ENCODE measurements around the gene CST8.
"Not testable (repeated sequence)": the region's sequence is repeated elsewhere in the genome, so short reads cannot be mapped to it uniquely, and the experiment has no call there.

Gene CST8

GRCh38 chr20:23473293-23473692, 17.6 kb upstream of the CST8 start:
- WGBS (ENCODE audit: insufficient coverage, insufficient read length) = no CpG with 5 or more reads among the region's 2 CpGs
- not testable (repeated sequence) for H3K36me3 ChIP-seq (ENCODE audit: control insufficient read depth, insufficient read depth, low read length); H3K4me1 ChIP-seq (ENCODE audit: control insufficient read depth, insufficient read depth, low read length); H3K9me3 ChIP-seq (ENCODE audit: control insufficient read depth, insufficient read depth, low read length); H3K27ac ChIP-seq (ENCODE audit: low read length); H3K4me3 ChIP-seq (ENCODE audit: low read length); H3K27me3 ChIP-seq (ENCODE audit: control insufficient read depth, insufficient read depth, low read length)
- DNase-seq (ENCODE audit: low read depth, low spot score) = peak; percentile 47

GRCh38 chr20:23475395-23475794, 15.5 kb upstream of the CST8 start:
- Histone ChIP-seq H3K4me3 (ENCODE audit: low read length) (no peak overlapping the region), H3K27me3 (ENCODE audit: control insufficient read depth, insufficient read depth, low read length) (no peaks in the 10 kb centered on the region), H3K36me3 (ENCODE audit: control insufficient read depth, insufficient read depth, low read length) (no peaks in the 10 kb centered on the region), H3K4me1 (ENCODE audit: control insufficient read depth, insufficient read depth, low read length) (peaks cover 1% of the 10 kb centered on the region; the same call in 1 of the 2 replicates), H3K9me3 (ENCODE audit: control insufficient read depth, insufficient read depth, low read length) (no peaks in the 10 kb centered on the region), H3K27ac (ENCODE audit: low read length) (no peak overlapping the region)
- no CpG with 5 or more reads among the region's 5 CpGs for WGBS (ENCODE audit: insufficient coverage, insufficient read length)
- DNase-seq (ENCODE audit: low read depth, low spot score) = no peak

- no peak for DNase-seq (ENCODE audit: low read depth, low spot score)
- Histone ChIP-seq H3K36me3 (ENCODE audit: control insufficient read depth, insufficient read depth, low read length) (no peaks in the 10 kb centered on the region), H3K9me3 (ENCODE audit: control insufficient read depth, insufficient read depth, low read length) (no peaks in the 10 kb centered on the region), H3K4me1 (ENCODE audit: control insufficient read depth, insufficient read depth, low read length) (peaks cover 1% of the 10 kb centered on the region; the same call in 1 of the 2 replicates), H3K27ac (ENCODE audit: low read length) (no peak overlapping the region), H3K27me3 (ENCODE audit: control insufficient read depth, insufficient read depth, low read length) (no peaks in the 10 kb centered on the region), H3K4me3 (ENCODE audit: low read length) (no peak overlapping the region)
- WGBS (ENCODE audit: insufficient coverage, insufficient read length) = 100% methylated on average over 4 of the region's 6 CpGs
Observed at GRCh38 chr20:23476015-23476754, 14.7 kb upstream of the CST8 start.

GRCh38 chr20:23477223-23477622, 13.7 kb upstream of the CST8 start:
- no peaks in the 10 kb centered on the region for H3K27me3 ChIP-seq (ENCODE audit: control insufficient read depth, insufficient read depth, low read length)
- DNase-seq (ENCODE audit: low read depth, low spot score) = no peak
- peaks cover 1% of the 10 kb centered on the region; the same call in 1 of the 2 replicates for H3K4me1 ChIP-seq (ENCODE audit: control insufficient read depth, insufficient read depth, low read length)
- H3K36me3 ChIP-seq (ENCODE audit: control insufficient read depth, insufficient read depth, low read length) = no peaks in the 10 kb centered on the region
- H3K9me3 ChIP-seq (ENCODE audit: control insufficient read depth, insufficient read depth, low read length) = no peaks in the 10 kb centered on the region
- H3K4me3 ChIP-seq (ENCODE audit: low read length) = no peak overlapping the region
- no peak overlapping the region for H3K27ac ChIP-seq (ENCODE audit: low read length)
- no CpG with 5 or more reads among the region's 3 CpGs for WGBS (ENCODE audit: insufficient coverage, insufficient read length)

GRCh38 chr20:23479043-23479442, 11.9 kb upstream of the CST8 start:
- no peaks in the 10 kb centered on the region for H3K36me3 ChIP-seq (ENCODE audit: control insufficient read depth, insufficient read depth, low read length)
- no peaks in the 10 kb centered on the region for H3K27me3 ChIP-seq (ENCODE audit: control insufficient read depth, insufficient read depth, low read length)
- no peak overlapping the region for H3K27ac ChIP-seq (ENCODE audit: low read length)
- no CpG with 5 or more reads among the region's 4 CpGs for WGBS (ENCODE audit: insufficient coverage, insufficient read length)
- no peak for DNase-seq (ENCODE audit: low read depth, low spot score)
- H3K4me1 ChIP-seq (ENCODE audit: control insufficient read depth, insufficient read depth, low read length) = no peaks in the 10 kb centered on the region
- no peak overlapping the region for H3K4me3 ChIP-seq (ENCODE audit: low read length)
- no peaks in the 10 kb centered on the region for H3K9me3 ChIP-seq (ENCODE audit: control insufficient read depth, insufficient read depth, low read length)

GRCh38 chr20:23482138-23482537, 8.8 kb upstream of the CST8 start:
- Histone ChIP-seq H3K4me1 (ENCODE audit: control insufficient read depth, insufficient read depth, low read length) (no peaks in the 10 kb centered on the region), H3K27ac (ENCODE audit: low read length) (no peak overlapping the region), H3K4me3 (ENCODE audit: low read length) (no peak overlapping the region), H3K27me3 (ENCODE audit: control insufficient read depth, insufficient read depth, low read length) (no peaks in the 10 kb centered on the region), H3K36me3 (ENCODE audit: control insufficient read depth, insufficient read depth, low read length) (no peaks in the 10 kb centered on the region), H3K9me3 (ENCODE audit: control insufficient read depth, insufficient read depth, low read length) (no peaks in the 10 kb centered on the region)
- WGBS (ENCODE audit: insufficient coverage, insufficient read length) = no CpG with 5 or more reads among the region's 2 CpGs
- DNase-seq (ENCODE audit: low read depth, low spot score) = no peak

- DNase-seq (ENCODE audit: low read depth, low spot score) = no peak
- H3K36me3 ChIP-seq (ENCODE audit: control insufficient read depth, insufficient read depth, low read length) = no peaks in the 10 kb centered on the region
- H3K4me1 ChIP-seq (ENCODE audit: control insufficient read depth, insufficient read depth, low read length) = no peaks in the 10 kb centered on the region
- no peaks in the 10 kb centered on the region for H3K27me3 ChIP-seq (ENCODE audit: control insufficient read depth, insufficient read depth, low read length)
- no peak overlapping the region for H3K27ac ChIP-seq (ENCODE audit: low read length)
- no CpG with 5 or more reads among the region's 4 CpGs for WGBS (ENCODE audit: insufficient coverage, insufficient read length)
- no peaks in the 10 kb centered on the region for H3K9me3 ChIP-seq (ENCODE audit: control insufficient read depth, insufficient read depth, low read length)
- H3K4me3 ChIP-seq (ENCODE audit: low read length) = no peak overlapping the region
Observed at GRCh38 chr20:23484081-23484480, 6.8 kb upstream of the CST8 start.

GRCh38 chr20:23488470-23488869, 2.4 kb upstream of the CST8 start:
- Histone ChIP-seq H3K4me3 (ENCODE audit: low read length) (no peak overlapping the region), H3K4me1 (ENCODE audit: control insufficient read depth, insufficient read depth, low read length) (no peaks in the 10 kb centered on the region), H3K36me3 (ENCODE audit: control insufficient read depth, insufficient read depth, low read length) (no peaks in the 10 kb centered on the region), H3K27ac (ENCODE audit: low read length) (no peak overlapping the region), H3K27me3 (ENCODE audit: control insufficient read depth, insufficient read depth, low read length) (no peaks in the 10 kb centered on the region), H3K9me3 (ENCODE audit: control insufficient read depth, insufficient read depth, low read length) (no peaks in the 10 kb centered on the region)
- no peak for DNase-seq (ENCODE audit: low read depth, low spot score)
- WGBS (ENCODE audit: insufficient coverage, insufficient read length) = no CpG with 5 or more reads among the region's 2 CpGs

GRCh38 chr20:23488996-23489395, 1.9 kb upstream of the CST8 start:
- H3K27ac ChIP-seq (ENCODE audit: low read length) = no peak overlapping the region
- H3K4me1 ChIP-seq (ENCODE audit: control insufficient read depth, insufficient read depth, low read length) = no peaks in the 10 kb centered on the region
- no peaks in the 10 kb centered on the region for H3K27me3 ChIP-seq (ENCODE audit: control insufficient read depth, insufficient read depth, low read length)
- H3K36me3 ChIP-seq (ENCODE audit: control insufficient read depth, insufficient read depth, low read length) = no peaks in the 10 kb centered on the region
- no peak overlapping the region for H3K4me3 ChIP-seq (ENCODE audit: low read length)
- no peaks in the 10 kb centered on the region for H3K9me3 ChIP-seq (ENCODE audit: control insufficient read depth, insufficient read depth, low read length)
- no CpG with 5 or more reads among the region's 3 CpGs for WGBS (ENCODE audit: insufficient coverage, insufficient read length)
- DNase-seq (ENCODE audit: low read depth, low spot score) = no peak

- no peaks in the 10 kb centered on the region for H3K9me3 ChIP-seq (ENCODE audit: control insufficient read depth, insufficient read depth, low read length)
- H3K27ac ChIP-seq (ENCODE audit: low read length) = no peak overlapping the region
- no peaks in the 10 kb centered on the region for H3K36me3 ChIP-seq (ENCODE audit: control insufficient read depth, insufficient read depth, low read length)
- H3K27me3 ChIP-seq (ENCODE audit: control insufficient read depth, insufficient read depth, low read length) = no peaks in the 10 kb centered on the region
- no peak overlapping the region for H3K4me3 ChIP-seq (ENCODE audit: low read length)
- no peak for DNase-seq (ENCODE audit: low read depth, low spot score)
- no peaks in the 10 kb centered on the region for H3K4me1 ChIP-seq (ENCODE audit: control insufficient read depth, insufficient read depth, low read length)
Observed at GRCh38 chr20:23492292-23492691, 1.4 kb downstream of the CST8 start.

GRCh38 chr20:23493172-23493772, 2.4 kb downstream of the CST8 start:
- Histone ChIP-seq H3K4me3 (ENCODE audit: low read length) (no peak overlapping the region), H3K27ac (ENCODE audit: low read length) (no peak overlapping the region), H3K27me3 (ENCODE audit: control insufficient read depth, insufficient read depth, low read length) (no peaks in the 10 kb centered on the region), H3K4me1 (ENCODE audit: control insufficient read depth, insufficient read depth, low read length) (no peaks in the 10 kb centered on the region), H3K36me3 (ENCODE audit: control insufficient read depth, insufficient read depth, low read length) (no peaks in the 10 kb centered on the region), H3K9me3 (ENCODE audit: control insufficient read depth, insufficient read depth, low read length) (no peaks in the 10 kb centered on the region)
- no CpG with 5 or more reads among the region's 3 CpGs for WGBS (ENCODE audit: insufficient coverage, insufficient read length)
- no peak for DNase-seq (ENCODE audit: low read depth, low spot score)

Data from iPS DF 6.9 (cell line).